NB4 (cell line): ENCODE results near the gene SGCD.

ENCODE experiments used
- CTCF ChIP-seq: IDR thresholded peaks from one replicate; pipeline ENCODE4 v1.5.1; 2012; ENCODE audit warnings: low read depth, low read length
- MYC ChIP-seq: IDR thresholded peaks from 2 replicates; pipeline ENCODE4 v1.6.1; 2011; ENCODE audit warnings: low read depth, low read length
- POLR2A ChIP-seq: IDR thresholded peaks from 2 replicates; pipeline ENCODE4 v1.6.1; 2011; ENCODE audit warnings: mild to moderate bottlenecking; ENCODE audit not compliant: insufficient read length; ENCODE audit errors: extremely low read depth
- TF ChIP-seq, protein P1 (sequence below): IDR thresholded peaks from 2 replicates; pipeline ENCODE4 v1.6.1; 2011; ENCODE audit warnings: low read depth, low read length

DNA sequence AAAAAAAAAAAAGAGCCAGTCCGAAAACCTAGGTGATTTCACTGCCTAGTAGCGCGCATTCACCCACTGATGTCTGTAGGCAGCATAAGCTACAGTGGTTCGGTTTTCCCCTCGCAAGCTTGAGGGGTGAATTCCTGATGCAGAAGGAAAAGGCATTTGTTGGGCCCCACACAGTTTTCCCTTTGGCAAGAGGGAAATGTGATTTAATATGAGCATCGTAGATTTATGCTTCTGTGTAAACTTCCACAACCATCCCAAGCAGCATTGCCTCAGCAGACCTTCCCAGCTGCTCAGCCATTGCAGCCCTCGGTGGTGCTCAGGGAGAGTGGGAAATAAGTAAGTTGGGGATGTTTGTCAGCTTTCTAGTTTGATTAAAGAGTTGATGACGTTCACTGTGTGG is 291.6 kb downstream of the SGCD start:
- no peak for TF ChIP-seq CTCF
- TF ChIP-seq, protein P1, sequence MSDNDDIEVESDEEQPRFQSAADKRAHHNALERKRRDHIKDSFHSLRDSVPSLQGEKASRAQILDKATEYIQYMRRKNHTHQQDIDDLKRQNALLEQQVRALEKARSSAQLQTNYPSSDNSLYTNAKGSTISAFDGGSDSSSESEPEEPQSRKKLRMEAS: no peak
- no peak for TF ChIP-seq POLR2A
- no peak for TF ChIP-seq MYC
